ENCODE measurements around the gene CANX. TPM values are rescaled to one million over a fixed set of nuclear protein-coding genes. Genes with fewer than 3 reads are reported as not detected.
A peak's percentile ranks its signal among the peaks of the same experiment; 100 is the strongest.
"Not testable (repeated sequence)": the region's sequence is repeated elsewhere in the genome, so short reads cannot be mapped to it uniquely, and the experiment has no call there.

Gene CANX
- polyA plus RNA-seq, 6 donors from 2014 or later = 170 to 216 (median 197) TPM

DNA sequence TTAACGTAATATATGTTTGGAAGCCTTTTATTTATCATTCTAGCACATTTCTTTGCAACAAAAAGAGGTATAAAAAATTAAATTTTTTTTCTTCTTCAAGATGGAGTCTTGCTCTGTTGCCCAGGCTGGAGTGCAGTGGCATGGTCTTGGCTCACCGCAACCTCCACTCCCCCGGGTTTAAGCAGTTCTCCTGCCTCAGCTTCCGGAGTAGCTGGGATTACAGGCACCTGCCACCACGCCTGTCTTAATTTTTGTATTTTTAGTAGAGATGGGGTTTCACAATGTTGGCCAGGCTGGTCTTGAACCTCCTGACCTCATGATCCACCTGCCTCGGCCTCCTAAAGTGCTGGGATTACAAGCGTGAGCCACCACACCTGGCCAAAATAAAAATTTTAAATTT lies 45.3 kb downstream of the CANX start:
- not testable (repeated sequence) for H3K9me3 Mint-ChIP-seq; H3K4me3 Mint-ChIP-seq; ATAC-seq (ENCODE audit: low read depth in 2 of 2); H3K36me3 Mint-ChIP-seq; H3K27me3 Mint-ChIP-seq; H3K27ac Mint-ChIP-seq; DNase-seq
- peaks cover 27 to 33% (median 33%) of the 10 kb centered on the region in 3 donors for H3K4me1 Mint-ChIP-seq

DNA sequence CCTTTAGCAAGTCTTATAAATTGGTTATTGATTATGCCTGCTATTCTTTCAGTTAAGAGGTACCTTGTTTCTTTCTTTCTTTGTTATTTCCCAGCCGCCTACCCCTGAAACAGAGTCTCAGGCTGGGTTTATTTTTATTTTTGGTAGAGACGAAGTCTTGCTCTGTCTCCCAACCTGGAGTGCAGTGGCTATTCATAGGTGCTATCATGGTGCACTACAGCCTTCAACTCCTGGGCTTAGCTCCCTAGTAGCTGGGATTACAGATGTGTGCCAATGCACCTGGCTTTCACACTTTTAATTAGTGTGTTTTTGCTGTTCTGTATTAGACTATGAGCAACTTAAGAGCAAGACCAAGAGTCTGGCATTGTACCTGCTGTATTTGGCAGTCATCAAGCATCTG lies 48.1 kb downstream of the CANX start:
- H3K27me3 Mint-ChIP-seq = no peaks in the 10 kb centered on the region
- ATAC-seq (ENCODE audit: low read depth in 2 of 2) (no peak), DNase-seq (no peak)
- H3K27ac Mint-ChIP-seq = peak overlapping the region in 2 of 6 donors; percentile 24 to 74
- peaks cover 4 to 7% of the 10 kb centered on the region in 2 donors for H3K36me3 Mint-ChIP-seq
- peaks cover 20 to 29% (median 23%) of the 10 kb centered on the region in 3 donors for H3K4me1 Mint-ChIP-seq
- no peak overlapping the region for H3K4me3 Mint-ChIP-seq
- peaks cover 0 to 2% (median 0%) of the 10 kb centered on the region in 7 donors for H3K9me3 Mint-ChIP-seq

DNA sequence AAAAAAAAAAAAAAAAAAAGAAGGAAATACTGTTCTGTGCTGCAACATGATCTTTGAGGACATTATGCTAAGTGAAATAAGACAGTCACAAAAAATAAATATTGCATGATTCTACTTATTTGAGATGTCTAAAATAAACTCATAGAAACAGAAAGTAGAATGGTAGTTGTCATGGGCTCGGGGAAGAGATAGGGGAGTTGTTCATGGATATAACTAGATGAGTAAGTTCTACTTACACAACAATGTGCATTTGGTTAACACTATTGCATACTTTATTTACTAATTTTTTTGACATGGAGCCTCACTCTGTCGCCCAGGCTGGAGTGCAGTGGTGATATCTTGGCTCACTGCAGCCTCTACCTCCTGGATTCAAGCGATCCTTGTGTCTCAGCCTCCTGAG lies 49.0 kb downstream of the CANX start:
- Mint-ChIP-seq H3K27ac (no peak overlapping the region), H3K27me3 (no peaks in the 10 kb centered on the region), H3K36me3 (peaks cover 4 to 7% of the 10 kb centered on the region in 2 donors), H3K4me1 (peaks cover 20 to 34% (median 23%) of the 10 kb centered on the region in 3 donors), H3K9me3 (peaks cover 0 to 2% (median 0%) of the 10 kb centered on the region in 7 donors), H3K4me3 (no peak overlapping the region)
- DNase-seq = no peak
- ATAC-seq (ENCODE audit: low read depth in 2 of 2) = no peak

DNA sequence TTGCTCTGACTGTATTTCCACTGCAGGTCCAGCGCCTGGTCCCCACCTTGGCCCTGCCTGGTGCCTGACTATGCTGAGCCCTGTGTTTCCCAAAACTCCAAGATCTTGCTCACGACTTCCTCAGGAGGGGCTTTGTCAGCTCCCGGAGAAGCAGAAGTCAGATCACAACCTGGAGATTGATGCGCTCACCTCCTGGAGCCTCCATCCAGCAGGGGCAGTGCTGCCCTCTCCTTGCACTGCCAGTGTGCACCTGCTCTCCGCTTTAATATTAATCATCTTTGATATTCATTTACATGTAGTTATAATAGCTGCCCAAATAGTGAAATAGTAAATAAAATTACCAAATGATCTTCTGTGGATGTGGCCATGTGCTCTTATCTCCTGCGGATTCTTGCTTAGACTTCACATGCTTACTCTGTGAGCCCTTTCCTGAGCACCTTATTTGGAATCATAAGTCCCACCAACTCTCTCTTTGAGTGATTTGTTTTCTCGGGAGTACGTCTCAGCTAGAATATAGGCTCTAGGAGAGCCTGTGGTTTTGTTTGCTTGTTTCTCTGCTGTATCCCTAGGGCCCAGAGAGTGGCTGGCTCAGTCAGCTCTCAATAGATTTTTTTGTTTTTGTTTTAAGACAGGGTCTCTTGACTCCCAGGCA lies 51.2 kb downstream of the CANX start:
- no peak for ATAC-seq (ENCODE audit: low read depth in 2 of 2)
- H3K27me3 Mint-ChIP-seq = no peaks in the 10 kb centered on the region
- peaks cover 4 to 7% of the 10 kb centered on the region in 2 donors for H3K36me3 Mint-ChIP-seq
- no peak for DNase-seq
- H3K4me1 Mint-ChIP-seq = peaks cover 36 to 51% (median 42%) of the 10 kb centered on the region in 3 donors
- no peak overlapping the region for H3K4me3 Mint-ChIP-seq
- H3K27ac Mint-ChIP-seq = peak overlapping the region in 2 of 6 donors; percentile 14 to 59
- H3K9me3 Mint-ChIP-seq = peaks cover 0 to 2% (median 0%) of the 10 kb centered on the region in 7 donors

DNA sequence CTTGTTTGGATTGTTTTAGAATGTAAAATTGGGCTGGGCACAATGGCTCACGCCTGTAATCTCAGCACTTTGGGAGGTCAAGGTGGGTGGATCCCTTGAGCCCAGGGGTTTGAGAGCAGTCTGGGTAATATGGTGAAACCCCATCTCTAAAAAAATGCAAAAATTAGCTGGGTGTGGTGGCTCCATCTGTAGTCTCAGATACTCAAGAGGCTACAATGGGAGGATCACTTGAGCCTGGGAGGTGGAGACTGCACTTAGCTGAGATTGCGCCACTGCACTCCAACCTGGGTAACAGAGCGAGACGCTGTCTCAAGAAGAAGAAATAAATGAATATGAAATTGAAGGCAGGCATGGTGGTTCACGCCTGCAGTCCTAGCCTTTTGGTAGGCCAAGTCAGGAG lies 55.2 kb downstream of the CANX start:
- Mint-ChIP-seq H3K4me3 (peak overlapping the region in 2 of 8 donors; percentile 12 to 44), H3K9me3 (no peaks in the 10 kb centered on the region), H3K36me3 (no peaks in the 10 kb centered on the region), H3K4me1 (peaks cover 38 to 52% (median 40%) of the 10 kb centered on the region in 3 donors), H3K27me3 (no peaks in the 10 kb centered on the region), H3K27ac (peak overlapping the region in 2 of 6 donors; percentile 16 to 66)
- DNase-seq (no peak), ATAC-seq (ENCODE audit: low read depth in 2 of 2) (no peak)

DNA sequence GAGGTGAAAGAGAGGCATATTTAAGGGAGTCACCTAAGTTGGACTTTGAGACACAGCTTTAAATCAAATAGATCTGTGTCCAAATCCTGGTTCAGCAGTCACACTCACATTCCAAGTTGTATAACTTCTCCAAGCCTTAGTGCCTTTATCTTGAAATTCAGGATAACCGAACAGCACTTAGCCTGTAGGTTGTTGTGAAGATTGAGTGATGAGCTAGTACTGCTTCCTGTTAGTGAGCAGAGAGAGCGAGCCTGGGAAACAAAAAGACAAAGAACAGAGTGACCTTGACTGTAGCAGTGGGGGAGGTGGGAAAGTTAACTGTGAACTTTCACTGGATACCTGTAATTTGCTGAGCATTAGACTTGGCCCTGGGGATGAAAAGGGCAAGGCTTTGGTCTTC lies 56.3 kb downstream of the CANX start:
- H3K36me3 Mint-ChIP-seq = no peaks in the 10 kb centered on the region
- peaks cover 41 to 54% (median 50%) of the 10 kb centered on the region in 3 donors for H3K4me1 Mint-ChIP-seq
- peak overlapping the region in 1 of 6 donors; percentile 57 for H3K27ac Mint-ChIP-seq
- H3K4me3 Mint-ChIP-seq = no peak overlapping the region
- H3K27me3 Mint-ChIP-seq = no peaks in the 10 kb centered on the region
- DNase-seq (no peak), ATAC-seq (ENCODE audit: low read depth in 2 of 2) (no peak)
- H3K9me3 Mint-ChIP-seq = no peaks in the 10 kb centered on the region

DNA sequence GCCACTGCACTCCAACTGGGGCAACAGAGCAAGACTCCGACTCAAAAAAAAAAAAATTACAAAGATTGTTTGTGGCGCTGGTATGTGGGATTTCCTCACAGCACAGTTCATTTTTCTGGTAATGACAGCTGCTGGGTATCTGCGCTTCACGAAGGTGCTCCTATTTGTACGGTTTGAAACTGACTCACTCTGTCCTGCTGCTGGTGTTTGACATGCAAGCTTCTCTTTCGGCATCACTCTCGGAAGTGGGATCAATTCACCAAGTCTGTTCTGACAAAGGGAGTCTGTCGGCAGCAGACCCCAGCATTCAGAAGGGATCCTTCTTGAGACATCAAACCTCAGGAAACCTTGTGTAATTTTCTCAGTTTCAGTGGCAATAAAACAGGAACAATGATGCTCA lies 60.2 kb downstream of the CANX start:
- Mint-ChIP-seq H3K36me3 (no peaks in the 10 kb centered on the region), H3K4me1 (peaks cover 59 to 73% (median 62%) of the 10 kb centered on the region in 3 donors), H3K27ac (peak overlapping the region in 1 of 6 donors; percentile 72), H3K27me3 (no peaks in the 10 kb centered on the region), H3K4me3 (no peak overlapping the region), H3K9me3 (no peaks in the 10 kb centered on the region)
- DNase-seq (no peak), ATAC-seq (ENCODE audit: low read depth in 2 of 2) (no peak)

DNA sequence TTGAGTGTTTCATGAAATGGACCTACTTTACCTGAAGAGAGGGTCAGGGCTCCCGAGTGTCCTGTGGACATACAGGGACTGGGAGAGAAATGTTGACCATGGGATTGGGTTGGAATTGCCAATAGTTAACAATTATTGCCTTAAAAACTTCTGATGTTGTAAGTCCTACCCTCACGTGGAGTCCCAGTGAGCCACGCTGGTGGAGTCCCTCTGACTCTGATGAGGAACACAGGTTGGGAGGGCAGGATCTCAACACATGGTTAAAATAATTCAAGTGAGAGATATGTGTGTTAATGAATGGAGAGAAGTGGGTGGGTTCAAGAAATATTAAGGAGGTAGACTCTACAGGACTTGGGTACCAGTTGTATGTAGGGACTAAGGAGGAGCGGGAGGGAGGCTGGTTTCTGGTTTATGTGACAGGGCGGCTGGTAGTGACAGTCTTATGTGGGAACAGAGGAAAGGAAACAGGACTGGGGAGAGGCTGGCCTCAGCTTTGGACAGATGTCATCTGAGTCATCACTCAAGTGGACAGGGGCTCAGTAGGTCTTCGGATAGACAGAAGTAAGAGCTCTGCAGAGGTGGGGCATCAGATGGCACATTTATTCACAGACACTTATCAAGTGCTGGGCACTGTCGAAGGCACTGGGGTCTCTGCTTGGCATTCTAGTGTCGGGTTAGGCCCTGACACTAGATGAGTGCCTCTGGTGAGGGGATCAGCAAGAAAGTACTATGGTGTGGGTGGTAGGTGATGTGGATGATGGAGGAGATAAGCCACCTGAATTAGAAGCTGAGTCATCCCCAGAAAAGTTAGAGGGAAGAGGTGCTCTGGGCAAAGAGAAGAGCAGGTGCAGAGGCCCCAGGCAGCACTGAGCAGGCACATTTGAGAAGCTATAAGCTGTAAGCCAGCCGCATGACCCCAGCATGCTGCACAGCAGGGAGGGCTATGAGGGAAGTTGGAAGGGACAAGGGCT lies 61.1 kb downstream of the CANX start:
- H3K9me3 Mint-ChIP-seq = no peaks in the 10 kb centered on the region
- DNase-seq (no peak), ATAC-seq (ENCODE audit: low read depth in 2 of 2) (no peak)
- no peaks in the 10 kb centered on the region for H3K27me3 Mint-ChIP-seq
- no peaks in the 10 kb centered on the region for H3K36me3 Mint-ChIP-seq
- peak overlapping the region; percentile 16 to 93 (median 82) for H3K27ac Mint-ChIP-seq
- no peak overlapping the region for H3K4me3 Mint-ChIP-seq
- peaks cover 53 to 65% (median 55%) of the 10 kb centered on the region in 3 donors for H3K4me1 Mint-ChIP-seq

DNA sequence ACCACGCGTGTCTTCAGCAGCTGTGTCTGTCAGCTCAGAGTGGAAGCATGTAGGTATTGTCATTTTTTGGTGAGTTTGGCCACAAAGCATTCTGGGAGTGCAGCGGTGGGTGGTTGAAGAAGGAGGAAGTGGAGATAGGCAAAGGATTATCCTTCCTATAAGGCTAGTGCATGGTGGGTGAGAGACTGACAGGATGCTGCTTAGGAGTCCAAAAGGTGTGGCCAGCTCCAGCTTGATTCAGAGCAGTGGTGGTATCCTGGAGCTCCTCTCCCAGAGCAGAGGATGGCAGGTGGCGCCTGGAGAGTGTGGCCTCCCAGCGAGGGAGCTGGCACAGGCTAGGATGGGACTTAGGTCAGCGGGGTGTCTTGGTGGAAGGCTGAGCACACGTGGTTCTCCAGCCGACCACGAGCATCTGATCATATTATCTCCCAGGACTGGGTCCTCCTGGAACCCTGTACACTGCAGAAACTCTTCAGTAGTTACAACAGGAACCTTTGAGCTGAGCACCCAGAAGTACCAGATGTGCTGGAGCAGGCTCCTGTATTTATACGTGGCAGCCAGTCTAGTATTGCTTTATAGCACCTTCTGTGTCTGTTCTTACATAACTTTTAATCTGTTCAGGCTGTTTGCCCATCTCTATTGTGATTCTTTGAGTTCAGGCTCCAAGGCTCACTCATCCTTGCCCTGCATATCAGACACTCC lies 63.5 kb downstream of the CANX start:
- peaks cover 47 to 66% (median 49%) of the 10 kb centered on the region in 3 donors for H3K4me1 Mint-ChIP-seq
- H3K4me3 Mint-ChIP-seq = peak overlapping the region in 4 of 8 donors; percentile 1 to 23 (median 10)
- peak; percentile 91 to 95 for ATAC-seq (ENCODE audit: low read depth in 2 of 2)

DNA sequence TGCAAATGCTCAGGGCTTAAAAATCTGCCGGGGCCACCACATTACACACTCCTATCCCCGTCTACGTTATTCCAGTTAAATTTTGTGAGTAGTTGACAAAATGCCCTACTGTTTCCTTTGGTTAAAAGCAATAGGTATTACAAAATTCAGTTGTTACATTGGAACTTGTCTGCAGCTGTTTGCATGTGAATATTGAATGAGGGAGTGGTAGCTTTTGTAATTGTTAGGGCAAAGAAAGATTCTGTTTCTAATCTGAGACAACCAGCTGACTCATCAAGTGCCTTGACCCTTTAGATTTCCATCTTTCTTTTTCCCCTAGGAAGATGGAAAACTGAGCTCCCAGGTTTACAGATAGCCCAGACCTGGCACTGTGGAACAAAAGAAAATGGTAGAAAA lies 64.0 kb downstream of the CANX start:
- no peak overlapping the region for H3K4me3 Mint-ChIP-seq
- H3K9me3 Mint-ChIP-seq = no peaks in the 10 kb centered on the region
- H3K27ac Mint-ChIP-seq = peak overlapping the region in 2 of 6 donors; percentile 37 to 96
- DNase-seq = no peak
- peaks cover 49 to 67% (median 50%) of the 10 kb centered on the region in 3 donors for H3K4me1 Mint-ChIP-seq
- no peak for ATAC-seq (ENCODE audit: low read depth in 2 of 2)
- H3K36me3 Mint-ChIP-seq = peaks cover 0 to 5% of the 10 kb centered on the region in 2 donors
- H3K27me3 Mint-ChIP-seq = no peaks in the 10 kb centered on the region

More for the DNA sequence above, 63.5 kb downstream of the CANX start:
- peak; percentile 57 for DNase-seq
- H3K27ac Mint-ChIP-seq = peak overlapping the region in 5 of 6 donors; percentile 6 to 96 (median 37)
- H3K27me3 Mint-ChIP-seq = no peaks in the 10 kb centered on the region
- peaks cover 0 to 5% of the 10 kb centered on the region in 2 donors for H3K36me3 Mint-ChIP-seq
- no peaks in the 10 kb centered on the region for H3K9me3 Mint-ChIP-seq

DNA sequence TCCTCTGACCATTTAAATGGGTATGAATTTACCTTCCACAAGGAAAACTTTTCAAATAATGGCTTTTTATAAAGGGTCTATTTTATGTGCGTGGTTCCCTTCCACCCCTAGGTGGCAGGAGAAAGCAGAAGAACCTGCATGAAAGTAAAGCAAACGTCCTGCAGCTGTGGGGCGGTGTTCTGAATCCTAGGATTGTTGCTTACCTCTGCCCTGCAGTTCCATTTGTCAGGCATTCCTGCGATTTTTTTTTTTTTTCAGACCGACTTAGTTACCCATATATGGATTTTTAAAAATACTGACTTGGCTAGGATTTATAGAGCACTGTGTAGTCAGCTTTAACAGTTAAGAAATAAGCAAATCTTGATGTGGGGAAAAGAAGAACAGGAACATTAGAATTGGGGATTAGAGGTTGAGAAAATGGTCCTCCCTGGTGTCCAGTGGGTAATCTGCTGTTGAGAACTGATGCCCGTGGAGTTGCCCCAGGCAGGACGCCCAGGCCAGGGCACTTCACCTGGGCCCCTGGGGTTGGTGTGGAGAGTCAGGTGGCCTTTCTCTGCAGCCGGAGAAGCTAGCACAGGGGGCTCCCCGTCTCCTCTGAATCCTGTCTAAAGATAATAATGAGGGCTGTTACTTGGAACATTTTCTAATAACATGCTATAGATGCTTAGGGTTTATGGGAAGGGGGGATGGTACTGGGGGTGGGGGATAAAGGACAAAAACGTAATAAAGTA lies 64.6 kb downstream of the CANX start:
- DNase-seq (peak; percentile 52), ATAC-seq (ENCODE audit: low read depth in 2 of 2) (peak; percentile 52 to 55)
- Mint-ChIP-seq H3K27me3 (no peaks in the 10 kb centered on the region), H3K36me3 (peaks cover 0 to 5% of the 10 kb centered on the region in 2 donors), H3K27ac (no peak overlapping the region), H3K9me3 (no peaks in the 10 kb centered on the region), H3K4me1 (peaks cover 49 to 70% (median 50%) of the 10 kb centered on the region in 3 donors), H3K4me3 (no peak overlapping the region)

DNA sequence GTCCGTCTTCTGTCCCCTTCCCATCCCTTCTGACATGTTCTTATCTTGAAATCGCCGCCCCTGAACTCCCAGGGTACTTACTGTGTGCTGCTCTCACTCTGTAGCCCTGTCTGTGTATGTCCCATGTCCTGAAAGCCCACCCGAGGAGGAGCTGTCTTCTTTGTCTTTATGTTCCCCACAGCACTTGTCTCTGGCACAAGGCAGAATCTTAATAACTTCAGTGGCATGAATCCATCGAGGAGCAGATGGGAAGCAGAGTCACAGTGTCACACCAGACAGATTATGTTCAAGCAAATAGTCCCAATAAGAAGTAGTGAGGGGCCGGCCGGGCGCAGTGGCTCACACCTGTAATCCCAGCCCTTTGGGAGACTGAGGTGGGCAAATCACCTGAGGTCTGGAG lies 65.3 kb downstream of the CANX start:
- peaks cover 0 to 5% of the 10 kb centered on the region in 2 donors for H3K36me3 Mint-ChIP-seq
- H3K27me3 Mint-ChIP-seq = no peaks in the 10 kb centered on the region
- H3K4me1 Mint-ChIP-seq = peaks cover 48 to 68% (median 48%) of the 10 kb centered on the region in 3 donors
- H3K9me3 Mint-ChIP-seq = no peaks in the 10 kb centered on the region
- DNase-seq (no peak), ATAC-seq (ENCODE audit: low read depth in 2 of 2) (no peak)
- no peak overlapping the region for H3K27ac Mint-ChIP-seq
- H3K4me3 Mint-ChIP-seq = no peak overlapping the region
